Mesendoderm (in vitro differentiated cells): ENCODE data around the gene CECR2.

Experiments used
- DNase-seq: peaks from one replicate; pipeline ENCODE4 v3.0.0; 2013
- H2AK5ac ChIP-seq: 2 replicates; pipeline ENCODE4 v1.6.1; 2013; ENCODE audit warnings: low read length, inconsistent platforms
- H2BK120ac ChIP-seq: 2 replicates; pipeline ENCODE4 v1.6.1; 2013; ENCODE audit warnings: low read depth, mild to moderate bottlenecking, low read length, moderate library complexity, mixed read lengths
- H2BK15ac ChIP-seq: replicated peaks from 2 replicates; pipeline ENCODE4 v1.6.1; 2013; ENCODE audit warnings: low read depth, mild to moderate bottlenecking, moderate library complexity
- H2BK5ac ChIP-seq: 2 replicates; pipeline ENCODE4 v1.6.1; 2013; ENCODE audit warnings: low read length, inconsistent platforms
- H3K18ac ChIP-seq: 2 replicates; pipeline ENCODE4 v1.6.1; 2013; ENCODE audit warnings: mild to moderate bottlenecking, low read length, mixed read lengths
- H3K23ac ChIP-seq: one replicate; pipeline ENCODE4 v1.6.1; 2013; ENCODE audit warnings: low read length
- H3K27ac ChIP-seq: 2 replicates; pipeline ENCODE4 v1.5.1; 2013; ENCODE audit warnings: low read depth, mild to moderate bottlenecking, inconsistent platforms, low read length, moderate library complexity
- H3K27me3 ChIP-seq: 2 replicates; pipeline ENCODE4 v1.6.1; 2013; ENCODE audit warnings: low read length, control low read depth, mild to moderate bottlenecking, inconsistent platforms; ENCODE audit not compliant: insufficient read depth, poor library complexity
- H3K36me3 ChIP-seq: 2 replicates; pipeline ENCODE4 v1.6.1; 2013; ENCODE audit warnings: low read length, inconsistent platforms; ENCODE audit not compliant: control insufficient read depth, insufficient read depth
- H3K4ac ChIP-seq: one replicate; pipeline ENCODE4 v1.6.1; 2013; ENCODE audit warnings: low read depth, mild to moderate bottlenecking, low read length, moderate library complexity
- H3K4me1 ChIP-seq: 2 replicates; pipeline ENCODE4 v1.6.1; 2013; ENCODE audit warnings: low read depth, low read length, inconsistent platforms; ENCODE audit not compliant: control insufficient read depth
- H3K4me2 ChIP-seq: 2 replicates; pipeline ENCODE4 v1.6.1; 2013; ENCODE audit warnings: low read length
- H3K4me3 ChIP-seq: 2 replicates; pipeline ENCODE4 v1.5.1; 2013; ENCODE audit warnings: mild to moderate bottlenecking, low read length
- H3K56ac ChIP-seq: one replicate; pipeline ENCODE4 v1.6.1; 2013; ENCODE audit warnings: low read length
- H3K79me1 ChIP-seq: 2 replicates; pipeline ENCODE4 v1.6.1; 2013; ENCODE audit warnings: low read length, inconsistent platforms
- H3K79me2 ChIP-seq: 2 replicates; pipeline ENCODE4 v1.6.1; 2013; ENCODE audit warnings: mild to moderate bottlenecking, low read length; ENCODE audit not compliant: control insufficient read depth, insufficient read depth
- H3K9ac ChIP-seq: 2 replicates; pipeline ENCODE4 v1.6.1; 2013; ENCODE audit warnings: low read length, inconsistent platforms
- H4K5ac ChIP-seq: one replicate; pipeline ENCODE4 v1.6.1; 2013; ENCODE audit warnings: low read length
- H4K8ac ChIP-seq: one replicate; pipeline ENCODE4 v1.6.1; 2013; ENCODE audit warnings: low read depth, mild to moderate bottlenecking, control low read depth, low read length, moderate library complexity
- WGBS: extraction: QIAGEN DNeasy Blood & Tissue Kit; methylation state at CpG from one replicate; pipeline ENCODE4 v1.1.7; 2013; ENCODE audit warnings: low lambda C conversion rate, missing lambda C conversion rate; ENCODE audit not compliant: insufficient coverage; ENCODE audit errors: extremely low coverage; 5-methylcytosine and 5-hydroxymethylcytosine counted together

Gene CECR2

GRCh38 chr22:17581631-17582030 lies 212.4 kb downstream of the CECR2 start:
- no peak overlapping the region for H2BK120ac ChIP-seq
- no CpG with 5 or more reads among the region's 17 CpGs for WGBS

DNA sequence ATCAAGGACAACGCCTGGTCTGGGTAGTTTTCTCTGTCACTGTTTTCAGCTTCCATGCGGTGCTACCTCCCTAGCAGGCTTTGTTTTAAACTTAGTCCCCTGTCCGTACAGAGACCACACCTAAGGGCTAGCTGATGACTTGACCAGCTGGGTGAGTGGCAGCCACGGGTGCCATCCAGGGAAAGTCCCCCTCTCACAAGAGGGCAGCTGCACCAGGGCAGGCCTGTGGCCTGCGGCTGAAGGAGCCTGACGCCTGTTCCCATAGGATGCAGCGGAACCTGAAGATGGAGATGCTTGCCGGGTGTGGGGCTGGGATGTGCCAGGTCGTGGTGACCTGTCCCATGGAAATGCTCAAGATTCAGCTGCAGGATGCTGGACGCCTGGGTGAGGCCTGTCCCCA lies 213.9 kb downstream of the CECR2 start:
- no peak overlapping the region for H3K4me3 ChIP-seq
- H3K36me3 ChIP-seq = no peaks in the 10 kb centered on the region
- no peak overlapping the region for H3K56ac ChIP-seq
- DNase-seq = no peak
- H3K18ac ChIP-seq = no peak overlapping the region
- H2BK120ac ChIP-seq = no peak overlapping the region
- no peak overlapping the region for H2BK5ac ChIP-seq
- H3K4ac ChIP-seq = no peak overlapping the region
- peaks cover 3% of the 10 kb centered on the region for H3K4me1 ChIP-seq
- H3K79me2 ChIP-seq = no peaks in the 10 kb centered on the region
- no peak overlapping the region for H4K5ac ChIP-seq
- H3K27me3 ChIP-seq = no peaks in the 10 kb centered on the region
- no CpG with 5 or more reads among the region's 10 CpGs for WGBS
- H4K8ac ChIP-seq = no peak overlapping the region
- H2BK15ac ChIP-seq = no peak overlapping the region
- H3K23ac ChIP-seq = no peak overlapping the region
- no peak overlapping the region for H2AK5ac ChIP-seq
- H3K27ac ChIP-seq = no peak overlapping the region
- H3K4me2 ChIP-seq = no peak overlapping the region
- H3K79me1 ChIP-seq = no peaks in the 10 kb centered on the region
- H3K9ac ChIP-seq = no peak overlapping the region

More at GRCh38 chr22:17581631-17582030, 212.4 kb downstream of the CECR2 start:
- no peak overlapping the region for H3K23ac ChIP-seq
- no peak overlapping the region for H3K27ac ChIP-seq
- no peak overlapping the region for H4K5ac ChIP-seq
- H2AK5ac ChIP-seq = no peak overlapping the region
- H3K79me1 ChIP-seq = no peaks in the 10 kb centered on the region
- H3K4me2 ChIP-seq = no peak overlapping the region
- no peak overlapping the region for H3K4ac ChIP-seq
- H3K9ac ChIP-seq = no peak overlapping the region
- H2BK5ac ChIP-seq = no peak overlapping the region
- no peak overlapping the region for H3K56ac ChIP-seq
- no peak overlapping the region for H3K4me3 ChIP-seq
- H3K4me1 ChIP-seq = peaks cover 3% of the 10 kb centered on the region
- no peaks in the 10 kb centered on the region for H3K79me2 ChIP-seq
- no peaks in the 10 kb centered on the region for H3K27me3 ChIP-seq
- H3K36me3 ChIP-seq = no peaks in the 10 kb centered on the region
- no peak overlapping the region for H4K8ac ChIP-seq
- no peak overlapping the region for H3K18ac ChIP-seq
- no peak overlapping the region for H2BK15ac ChIP-seq
- DNase-seq = no peak

DNA sequence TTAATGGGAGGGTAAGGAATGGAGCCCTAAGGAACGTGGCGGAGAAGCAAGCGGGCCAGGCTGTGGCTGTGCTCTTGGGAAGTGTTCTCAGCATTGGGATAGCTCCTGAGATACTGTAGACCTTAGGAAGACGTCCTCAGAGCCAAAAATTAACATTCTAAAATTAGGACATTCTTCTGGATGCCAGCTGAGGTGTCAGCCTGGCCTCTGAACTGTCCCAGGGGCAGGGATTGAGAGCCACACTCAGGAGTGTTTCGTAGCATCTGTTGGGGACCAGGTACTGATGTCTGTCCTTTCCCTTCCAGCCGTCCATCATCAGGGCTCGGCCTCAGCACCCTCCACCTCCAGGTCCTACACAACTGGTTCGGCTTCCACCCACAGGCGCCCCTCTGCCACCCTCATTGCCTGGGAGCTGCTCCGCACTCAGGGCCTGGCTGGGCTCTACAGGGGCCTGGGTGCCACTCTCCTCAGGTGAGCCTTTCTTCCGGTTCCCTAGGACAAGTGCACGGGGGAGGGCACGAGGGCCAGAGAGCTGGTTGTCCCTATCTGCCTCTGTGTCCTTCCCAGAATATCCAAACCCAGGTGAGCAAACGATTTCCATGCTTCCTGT lies 217.7 kb downstream of the CECR2 start:
- DNase-seq = no peak
- Histone ChIP-seq H3K4me2 (no peak overlapping the region), H3K27me3 (no peaks in the 10 kb centered on the region), H3K79me1 (no peaks in the 10 kb centered on the region), H3K56ac (no peak overlapping the region), H2BK5ac (no peak overlapping the region), H3K9ac (no peak overlapping the region), H3K36me3 (peaks cover 8% of the 10 kb centered on the region), H3K4me1 (no peaks in the 10 kb centered on the region), H3K27ac (no peak overlapping the region), H3K4me3 (no peak overlapping the region), H2AK5ac (no peak overlapping the region), H3K23ac (no peak overlapping the region), H3K79me2 (no peaks in the 10 kb centered on the region), H3K4ac (no peak overlapping the region), H4K8ac (no peak overlapping the region), H4K5ac (no peak overlapping the region), H3K18ac (no peak overlapping the region), H2BK15ac (no peak overlapping the region), H2BK120ac (no peak overlapping the region)
- no CpG with 5 or more reads among the region's 14 CpGs for WGBS

GRCh38 chr22:17587629-17588028 lies 218.4 kb downstream of the CECR2 start:
- no peak overlapping the region for H2BK15ac ChIP-seq
- H3K36me3 ChIP-seq = peaks cover 11% of the 10 kb centered on the region
- H3K4me1 ChIP-seq = no peaks in the 10 kb centered on the region
- H3K4ac ChIP-seq = no peak overlapping the region
- no peaks in the 10 kb centered on the region for H3K79me1 ChIP-seq
- no peak overlapping the region for H3K56ac ChIP-seq
- H2BK120ac ChIP-seq = no peak overlapping the region
- no peaks in the 10 kb centered on the region for H3K27me3 ChIP-seq
- H3K4me2 ChIP-seq = no peak overlapping the region
- H2BK5ac ChIP-seq = no peak overlapping the region
- H3K79me2 ChIP-seq = no peaks in the 10 kb centered on the region
- peak; percentile 59 for DNase-seq
- no peak overlapping the region for H3K18ac ChIP-seq
- no peak overlapping the region for H2AK5ac ChIP-seq
- H3K23ac ChIP-seq = no peak overlapping the region
- H3K4me3 ChIP-seq = no peak overlapping the region
- no peak overlapping the region for H4K8ac ChIP-seq
- WGBS = no CpG with 5 or more reads among the region's 14 CpGs
- no peak overlapping the region for H3K27ac ChIP-seq
- no peak overlapping the region for H4K5ac ChIP-seq
- no peak overlapping the region for H3K9ac ChIP-seq

DNA sequence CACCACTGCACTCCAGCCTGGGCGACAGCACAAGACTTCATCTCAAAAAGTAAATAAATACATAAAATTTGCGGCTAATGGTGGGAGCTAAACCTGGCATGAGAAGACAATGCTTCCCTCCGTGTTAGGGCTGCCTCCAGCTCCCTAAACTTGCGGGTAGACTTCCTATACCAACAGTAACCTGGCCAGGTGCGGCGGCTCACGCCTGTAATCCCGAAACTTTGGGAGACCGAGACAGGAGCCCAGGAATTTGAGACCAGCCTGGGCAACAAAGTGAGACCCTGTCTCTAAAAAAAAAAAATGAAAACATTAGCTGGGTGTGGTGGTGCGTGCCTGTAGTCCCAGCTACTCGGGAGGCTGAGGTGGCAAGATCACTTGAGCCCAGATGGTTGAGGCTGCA lies 219.3 kb downstream of the CECR2 start:
- no peaks in the 10 kb centered on the region for H3K27me3 ChIP-seq

GRCh38 chr22:17589810-17590375 lies 220.6 kb downstream of the CECR2 start:
- no peaks in the 10 kb centered on the region for H3K79me1 ChIP-seq
- no peaks in the 10 kb centered on the region for H3K27me3 ChIP-seq
- H2BK120ac ChIP-seq = no peak overlapping the region
- no CpG with 5 or more reads among the region's 10 CpGs for WGBS
- H3K9ac ChIP-seq = no peak overlapping the region
- no peak overlapping the region for H3K4ac ChIP-seq
- no peak for DNase-seq
- no peak overlapping the region for H3K4me2 ChIP-seq
- H3K4me1 ChIP-seq = no peaks in the 10 kb centered on the region
- H3K27ac ChIP-seq = no peak overlapping the region
- H2BK5ac ChIP-seq = no peak overlapping the region
- H4K5ac ChIP-seq = no peak overlapping the region
- no peak overlapping the region for H3K23ac ChIP-seq
- no peak overlapping the region for H3K18ac ChIP-seq
- no peak overlapping the region for H4K8ac ChIP-seq
- H2BK15ac ChIP-seq = no peak overlapping the region
- no peaks in the 10 kb centered on the region for H3K79me2 ChIP-seq
- no peak overlapping the region for H3K4me3 ChIP-seq
- H2AK5ac ChIP-seq = no peak overlapping the region
- H3K56ac ChIP-seq = no peak overlapping the region
- H3K36me3 ChIP-seq = peaks cover 15% of the 10 kb centered on the region

More for the DNA sequence above, 219.3 kb downstream of the CECR2 start:
- Histone ChIP-seq H4K8ac (no peak overlapping the region), H3K18ac (no peak overlapping the region), H2BK120ac (no peak overlapping the region), H2AK5ac (no peak overlapping the region), H3K9ac (no peak overlapping the region), H3K36me3 (peaks cover 11% of the 10 kb centered on the region), H3K4ac (no peak overlapping the region), H3K79me2 (no peaks in the 10 kb centered on the region), H2BK15ac (no peak overlapping the region), H3K56ac (no peak overlapping the region), H3K4me2 (no peak overlapping the region), H4K5ac (no peak overlapping the region), H2BK5ac (no peak overlapping the region), H3K79me1 (no peaks in the 10 kb centered on the region), H3K27ac (no peak overlapping the region), H3K23ac (no peak overlapping the region), H3K4me3 (no peak overlapping the region), H3K4me1 (no peaks in the 10 kb centered on the region)
- WGBS = no CpG with 5 or more reads among the region's 11 CpGs
- DNase-seq = no peak
